KMS-11 (cell line): ENCODE results near the gene SACS.

Experiments
- H2AFZ ChIP-seq: fragments of 200-600 bp; sonication (generic); 2 replicates; pipeline ENCODE4 v1.6.1; 2016; ENCODE audit warnings: antibody characterized with exemption, mixed run types, low read depth
- H3K27ac ChIP-seq: fragments of 200-600 bp; sonication (generic); 2 replicates; pipeline ENCODE4 v1.6.1; 2016; ENCODE audit warnings: mild to moderate bottlenecking, mixed run types
- H3K27me3 ChIP-seq: fragments of 200-600 bp; sonication (generic); 2 replicates; pipeline ENCODE4 v1.6.1; 2017; ENCODE audit warnings: mild to moderate bottlenecking, low read depth, mixed run types, moderate library complexity; ENCODE audit not compliant: insufficient read depth
- H3K36me3 ChIP-seq: fragments of 200-600 bp; sonication (generic); 2 replicates; pipeline ENCODE4 v1.6.1; 2017; ENCODE audit warnings: mild to moderate bottlenecking, mixed run types; ENCODE audit not compliant: insufficient read depth
- H3K4me1 ChIP-seq: fragments of 200-600 bp; sonication (generic); 2 replicates; pipeline ENCODE4 v1.6.1; 2016; ENCODE audit warnings: mild to moderate bottlenecking, low read depth, mixed run types; ENCODE audit not compliant: poor library complexity, severe bottlenecking
- H3K4me2 ChIP-seq: fragments of 200-600 bp; sonication (generic); 2 replicates; pipeline ENCODE4 v1.7.0; 2016; ENCODE audit warnings: mild to moderate bottlenecking, mixed run types
- H3K4me3 ChIP-seq: fragments of 200-600 bp; sonication (generic); IDR thresholded peaks from 2 replicates; pipeline ENCODE4 v1.6.1; 2017; ENCODE audit warnings: low read depth, low read length, mixed read lengths; ENCODE audit not compliant: insufficient read depth
- H3K79me2 ChIP-seq: fragments of 200-600 bp; sonication (generic); 2 replicates; pipeline ENCODE4 v1.6.1; 2016; ENCODE audit warnings: low read depth, mixed run types; ENCODE audit not compliant: insufficient read depth
- H3K9ac ChIP-seq: fragments of 200-600 bp; sonication (generic); 2 replicates; pipeline ENCODE4 v1.6.1; 2016; ENCODE audit warnings: mild to moderate bottlenecking, mixed run types
- H4K20me1 ChIP-seq: fragments of 200-600 bp; sonication (generic); 2 replicates; pipeline ENCODE4 v1.6.1; 2016; ENCODE audit warnings: mild to moderate bottlenecking, mixed run types; ENCODE audit not compliant: insufficient read depth
- CTCF ChIP-seq: fragments of 200-600 bp; sonication (generic); conservative IDR thresholded peaks from 2 replicates; pipeline ENCODE4 v1.6.1; 2017; ENCODE audit warnings: low read depth, mild to moderate bottlenecking, antibody characterized with exemption, low read length, moderate library complexity, mixed read lengths

Gene SACS

DNA sequence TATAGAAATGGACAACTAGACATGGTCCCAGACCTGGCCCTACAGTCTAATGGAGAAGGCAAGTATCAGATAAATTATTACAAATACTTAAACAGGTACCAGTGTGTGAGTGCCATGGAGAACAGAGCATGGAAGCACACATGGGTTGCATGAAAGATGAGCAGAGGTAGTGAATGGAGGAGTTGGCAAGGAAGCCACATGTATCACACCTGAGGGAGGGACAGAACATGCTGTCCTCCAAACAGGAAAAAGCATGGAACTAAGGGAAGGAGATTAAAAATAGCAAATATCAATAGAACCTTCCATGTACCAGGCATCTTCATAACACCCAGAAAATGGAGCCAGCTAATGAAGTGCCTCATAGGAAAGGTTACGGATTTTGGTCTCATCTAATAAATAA is 85.9 kb downstream of the SACS start:
- no peak for TF ChIP-seq CTCF
- H3K27me3 ChIP-seq: no peaks in the 10 kb centered on the region
- H3K36me3 ChIP-seq: no peaks in the 10 kb centered on the region
- no peaks in the 10 kb centered on the region for H3K79me2 ChIP-seq
- H3K4me3 ChIP-seq: no peak overlapping the region
- H4K20me1 ChIP-seq: no peaks in the 10 kb centered on the region
- no peaks in the 10 kb centered on the region for H3K4me1 ChIP-seq
- no peak overlapping the region for H3K27ac ChIP-seq
- no peak overlapping the region for H3K4me2 ChIP-seq
- no peak overlapping the region for H2AFZ ChIP-seq
- H3K9ac ChIP-seq: no peak overlapping the region

- Histone ChIP-seq H2AFZ (no peak overlapping the region), H3K27me3 (no peaks in the 10 kb centered on the region), H4K20me1 (no peaks in the 10 kb centered on the region), H3K4me1 (no peaks in the 10 kb centered on the region), H3K9ac (no peak overlapping the region), H3K36me3 (no peaks in the 10 kb centered on the region), H3K27ac (no peak overlapping the region), H3K4me2 (no peak overlapping the region), H3K79me2 (no peaks in the 10 kb centered on the region), H3K4me3 (no peak overlapping the region)
- no peak for TF ChIP-seq CTCF
Observed at GRCh38 chr13:23344931-23345595, 88.4 kb downstream of the SACS start.

DNA sequence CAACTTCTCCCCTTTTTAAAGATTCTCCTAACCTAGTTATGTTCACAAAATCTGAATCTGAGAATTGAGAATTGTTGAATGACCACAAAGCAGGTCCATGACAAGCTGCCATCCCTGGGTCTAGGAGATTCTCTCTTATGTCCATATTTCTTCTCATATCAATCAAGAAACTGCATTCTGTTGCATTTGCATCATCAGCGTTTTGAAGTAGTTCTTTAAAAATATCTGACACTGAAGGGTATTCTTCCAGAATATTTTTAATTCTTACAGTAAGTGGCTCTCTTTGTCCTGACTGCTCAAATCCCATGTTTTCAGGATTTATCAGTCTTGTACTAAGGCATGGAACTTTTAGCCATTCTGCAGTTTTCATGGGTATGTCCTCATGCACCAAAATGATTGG is 94.3 kb downstream of the SACS start:
- TF ChIP-seq CTCF: no peak
- no peaks in the 10 kb centered on the region for H3K4me1 ChIP-seq

DNA sequence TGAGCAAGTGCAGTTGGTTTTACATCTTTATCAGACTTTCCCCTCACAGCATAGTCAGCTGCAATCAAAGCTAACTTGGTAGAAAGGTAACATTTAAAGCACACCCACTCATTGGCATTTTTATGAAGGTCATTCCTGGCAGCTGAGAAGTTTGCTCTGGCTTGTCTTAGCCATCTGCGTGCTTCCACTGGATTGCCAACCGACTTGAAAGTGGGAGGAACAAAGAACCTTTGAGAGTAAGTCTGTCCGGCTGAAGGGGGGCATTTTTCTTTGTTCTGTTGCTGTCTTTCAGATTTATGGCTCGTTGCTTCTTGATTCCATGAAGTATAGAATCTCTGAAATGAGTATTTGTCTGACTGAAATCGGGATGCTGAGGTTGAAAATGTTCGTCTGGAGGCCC is 103.1 kb downstream of the SACS start:
- Histone ChIP-seq H3K4me3 (no peak overlapping the region), H3K27me3 (no peaks in the 10 kb centered on the region), H3K79me2 (no peaks in the 10 kb centered on the region), H3K4me1 (no peaks in the 10 kb centered on the region), H3K36me3 (no peaks in the 10 kb centered on the region), H3K9ac (no peak overlapping the region), H2AFZ (no peak overlapping the region), H4K20me1 (no peaks in the 10 kb centered on the region), H3K4me2 (no peak overlapping the region), H3K27ac (no peak overlapping the region)
- no peak for TF ChIP-seq CTCF

More for the DNA sequence above, 94.3 kb downstream of the SACS start:
- Histone ChIP-seq H3K36me3 (no peaks in the 10 kb centered on the region), H3K9ac (no peak overlapping the region), H3K79me2 (no peaks in the 10 kb centered on the region), H3K27ac (no peak overlapping the region), H4K20me1 (no peaks in the 10 kb centered on the region), H2AFZ (no peak overlapping the region), H3K27me3 (no peaks in the 10 kb centered on the region), H3K4me3 (no peak overlapping the region), H3K4me2 (no peak overlapping the region)
